ENCODE measurements around the gene SNRNP200. TPM values are rescaled to one million over a fixed set of nuclear protein-coding genes. Genes with fewer than 3 reads are reported as not detected.

Gene SNRNP200
- total RNA-seq, 1 donor, result 44.2 TPM

- Histone ChIP-seq H3K79me2 (ENCODE audit: insufficient read depth, low read length) (peaks cover 19% of the 10 kb centered on the region), H3K27ac (ENCODE audit: low read depth, low read length) (no peak overlapping the region), H3K27me3 (ENCODE audit: insufficient read depth, low read length) (no peaks in the 10 kb centered on the region), H4K20me1 (ENCODE audit: insufficient read depth, low read length) (peaks cover 6% of the 10 kb centered on the region), H3K9me3 (ENCODE audit: low read depth, low read length) (no peaks in the 10 kb centered on the region), H3K36me3 (ENCODE audit: insufficient read depth, low read length) (peaks cover 2% of the 10 kb centered on the region), H3K4me3 (ENCODE audit: insufficient read depth, low read length) (no peak overlapping the region), H3K4me1 (ENCODE audit: insufficient read depth, low read length) (peaks cover 14% of the 10 kb centered on the region), H3K4me2 (ENCODE audit: insufficient read depth, low read length) (no peak overlapping the region), H2AFZ (ENCODE audit: low read length) (no peak overlapping the region)
- no peak for DNase-seq (ENCODE audit: insufficient read length, low spot score, missing footprints)
- TF ChIP-seq CTCF (IDR thresholded peaks at IDR 0.05; ENCODE audit: extremely low read depth, low read depth, low read length), result no peak
These were observed 2.9 kb upstream of the SNRNP200 start for GRCh38 chr2:96308248-96308647.

GRCh38 chr2:96306370-96306769 is 1.0 kb upstream of the SNRNP200 start:
- DNase-seq (ENCODE audit: insufficient read length, low spot score, missing footprints), result no peak
- H3K9me3 ChIP-seq (ENCODE audit: low read depth, low read length), result no peaks in the 10 kb centered on the region
- peaks cover 21% of the 10 kb centered on the region for H3K36me3 ChIP-seq (ENCODE audit: insufficient read depth, low read length)
- H3K27me3 ChIP-seq (ENCODE audit: insufficient read depth, low read length), result no peaks in the 10 kb centered on the region
- peaks cover 14% of the 10 kb centered on the region for H3K4me1 ChIP-seq (ENCODE audit: insufficient read depth, low read length)
- peak overlapping the region; percentile 91 for H2AFZ ChIP-seq (ENCODE audit: low read length)
- H3K79me2 ChIP-seq (ENCODE audit: insufficient read depth, low read length), result peaks cover 38% of the 10 kb centered on the region
- H3K27ac ChIP-seq (ENCODE audit: low read depth, low read length), result no peak overlapping the region
- peak overlapping the region; percentile 93 for H3K4me2 ChIP-seq (ENCODE audit: insufficient read depth, low read length)
- peak overlapping the region; percentile 94 for H3K4me3 ChIP-seq (ENCODE audit: insufficient read depth, low read length)
- H4K20me1 ChIP-seq (ENCODE audit: insufficient read depth, low read length), result peaks cover 6% of the 10 kb centered on the region
- no peak for TF ChIP-seq CTCF (IDR thresholded peaks at IDR 0.05; ENCODE audit: extremely low read depth, low read depth, low read length)

GRCh38 chr2:96305979-96306308 is 598 bp upstream of the SNRNP200 start:
- H3K27ac ChIP-seq (ENCODE audit: low read depth, low read length), result peak overlapping the region; percentile 70
- no peaks in the 10 kb centered on the region for H3K9me3 ChIP-seq (ENCODE audit: low read depth, low read length)
- H3K79me2 ChIP-seq (ENCODE audit: insufficient read depth, low read length), result peaks cover 41% of the 10 kb centered on the region
- TF ChIP-seq CTCF (IDR thresholded peaks at IDR 0.05; ENCODE audit: extremely low read depth, low read depth, low read length), result no peak
- H3K27me3 ChIP-seq (ENCODE audit: insufficient read depth, low read length), result no peaks in the 10 kb centered on the region
- peak overlapping the region; percentile 93 for H3K4me2 ChIP-seq (ENCODE audit: insufficient read depth, low read length)
- H4K20me1 ChIP-seq (ENCODE audit: insufficient read depth, low read length), result peaks cover 6% of the 10 kb centered on the region
- DNase-seq (ENCODE audit: insufficient read length, low spot score, missing footprints), result no peak
- H3K4me3 ChIP-seq (ENCODE audit: insufficient read depth, low read length), result peak overlapping the region; percentile 94
- H3K4me1 ChIP-seq (ENCODE audit: insufficient read depth, low read length), result peaks cover 14% of the 10 kb centered on the region
- H3K36me3 ChIP-seq (ENCODE audit: insufficient read depth, low read length), result peaks cover 25% of the 10 kb centered on the region
- peak overlapping the region; percentile 91 for H2AFZ ChIP-seq (ENCODE audit: low read length)

- H3K79me2 ChIP-seq (ENCODE audit: insufficient read depth, low read length), result peaks cover 44% of the 10 kb centered on the region
- no peaks in the 10 kb centered on the region for H3K9me3 ChIP-seq (ENCODE audit: low read depth, low read length)
- peaks cover 14% of the 10 kb centered on the region for H3K4me1 ChIP-seq (ENCODE audit: insufficient read depth, low read length)
- H3K4me3 ChIP-seq (ENCODE audit: insufficient read depth, low read length), result peak overlapping the region; percentile 94
- H2AFZ ChIP-seq (ENCODE audit: low read length), result peak overlapping the region; percentile 7
- H4K20me1 ChIP-seq (ENCODE audit: insufficient read depth, low read length), result peaks cover 6% of the 10 kb centered on the region
- DNase-seq (ENCODE audit: insufficient read length, low spot score, missing footprints), result no peak
- peak overlapping the region; percentile 93 for H3K4me2 ChIP-seq (ENCODE audit: insufficient read depth, low read length)
- H3K27me3 ChIP-seq (ENCODE audit: insufficient read depth, low read length), result no peaks in the 10 kb centered on the region
- peak overlapping the region; percentile 70 for H3K27ac ChIP-seq (ENCODE audit: low read depth, low read length)
- H3K36me3 ChIP-seq (ENCODE audit: insufficient read depth, low read length), result peaks cover 36% of the 10 kb centered on the region
- no peak for TF ChIP-seq CTCF (IDR thresholded peaks at IDR 0.05; ENCODE audit: extremely low read depth, low read depth, low read length)
These were observed 740 bp downstream of the SNRNP200 start for GRCh38 chr2:96304606-96305005.
